GM19324 (cell line): ENCODE results near the gene RTBDN.

ENCODE experiments used
- ATAC-seq: cut with Tn5 transposase; IDR thresholded peaks from one replicate; pipeline ENCODE4 v1.9.1; 2021; ENCODE audit warnings: mild to moderate bottlenecking, moderate library complexity; ENCODE audit not compliant: unreplicated experiment, low FRiP score

The RTBDN gene

DNA sequence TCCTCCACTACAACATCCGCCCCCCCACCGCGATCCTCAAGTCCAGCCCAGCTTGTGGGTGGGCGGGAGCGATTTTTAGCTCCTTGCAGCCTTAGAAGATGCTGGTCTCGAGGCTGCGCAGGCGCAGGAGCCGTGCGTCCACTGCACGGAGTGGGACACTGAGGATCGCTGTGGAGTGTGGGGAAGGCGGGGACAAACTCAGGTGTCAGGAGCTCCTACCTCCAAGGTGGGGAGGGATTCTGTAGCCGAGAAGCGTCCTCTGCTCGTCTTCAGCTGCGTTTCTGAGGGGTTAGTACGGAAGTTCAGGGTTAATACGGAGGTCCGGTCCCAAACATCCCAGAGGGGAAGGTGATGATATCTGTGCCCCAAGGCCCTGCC lies at the start of gene RTBDN:
Gene RTBDN (minus strand): TSS at position 14 of the 378 bp plus-strand sequence. CDS start 4,600 bp downstream, outside the sequence.
- ATAC-seq, result no peak

DNA sequence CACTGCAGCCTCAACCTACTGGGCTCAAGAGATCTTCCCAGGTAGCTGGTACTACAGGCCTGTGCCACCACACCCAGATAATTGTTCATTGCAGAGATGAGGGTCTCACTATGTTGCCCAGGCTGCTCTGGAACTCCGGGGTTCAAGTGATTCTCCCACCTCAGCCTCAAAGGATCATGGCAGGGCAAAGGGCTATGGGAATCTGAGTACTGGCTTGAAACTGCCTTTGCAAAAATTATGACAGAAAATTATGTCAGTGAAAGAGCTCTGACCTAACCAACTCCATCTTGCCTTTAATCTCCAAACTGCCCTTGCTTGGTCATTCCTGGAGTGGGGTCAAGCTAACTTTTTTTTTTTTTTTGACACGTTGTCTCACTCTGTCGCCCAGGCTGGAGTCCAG lies 48.2 kb upstream of the RTBDN start:
- ATAC-seq, result no peak

DNA sequence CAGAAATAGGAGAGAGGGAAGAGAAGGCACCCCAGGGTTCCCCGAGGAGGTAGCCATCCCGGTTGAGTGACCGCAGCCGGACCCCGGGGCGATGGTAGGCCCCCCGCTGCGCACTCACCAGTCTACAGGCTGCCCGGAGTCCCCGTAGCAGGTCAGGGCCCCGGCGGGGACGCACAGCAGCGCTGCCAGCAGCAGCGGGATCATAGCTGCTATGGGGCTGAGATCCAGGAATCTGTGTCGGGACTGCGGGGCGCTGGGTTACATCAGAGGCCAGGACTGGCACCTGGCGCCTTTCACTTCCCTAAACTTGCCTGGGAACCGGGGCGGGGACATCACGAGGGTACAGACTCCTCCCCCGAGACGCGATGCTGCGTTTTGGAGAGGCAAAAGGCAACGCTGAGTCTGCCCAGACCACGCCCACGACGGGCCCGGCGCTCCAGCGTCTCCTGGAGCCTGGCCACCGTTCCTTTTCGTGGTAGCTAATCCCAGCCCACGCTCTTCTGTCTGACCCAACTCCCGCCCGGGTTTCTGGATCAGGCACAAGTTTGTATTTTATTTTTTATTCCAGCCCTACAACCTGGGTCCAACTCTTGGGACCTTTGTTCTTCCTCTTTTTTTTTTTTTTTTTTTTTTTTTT lies 46.9 kb upstream of the RTBDN start, which contains the start of gene DNASE2:
Gene DNASE2 (minus strand): TSS at position 278 of the 637 bp plus-strand sequence. CDS start 74 bp downstream, at position 204.
- peak; percentile 80 for ATAC-seq

- no peak for ATAC-seq
These were observed 46.3 kb upstream of the RTBDN start for GRCh38 chr19:12880551-12881171.

DNA sequence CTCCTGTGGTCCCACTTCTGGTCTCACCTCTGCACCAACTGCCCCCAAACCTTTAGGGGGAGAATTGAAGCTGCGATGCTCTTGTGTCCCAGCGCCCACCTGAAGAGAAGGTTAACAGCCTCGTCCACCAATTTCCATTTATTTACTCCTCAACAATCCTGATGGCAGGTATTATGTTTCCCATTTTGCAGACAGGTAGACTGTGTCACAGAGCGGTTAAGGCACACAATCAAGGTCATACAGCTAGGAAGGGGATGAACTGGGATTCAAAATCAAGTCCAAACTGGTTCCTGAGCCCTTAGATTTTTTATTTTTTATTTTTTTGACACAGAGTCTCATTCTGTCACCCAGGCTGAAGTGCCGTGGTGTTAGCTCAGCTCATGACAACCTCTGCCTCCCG lies 40.7 kb upstream of the RTBDN start:
- no peak for ATAC-seq

DNA sequence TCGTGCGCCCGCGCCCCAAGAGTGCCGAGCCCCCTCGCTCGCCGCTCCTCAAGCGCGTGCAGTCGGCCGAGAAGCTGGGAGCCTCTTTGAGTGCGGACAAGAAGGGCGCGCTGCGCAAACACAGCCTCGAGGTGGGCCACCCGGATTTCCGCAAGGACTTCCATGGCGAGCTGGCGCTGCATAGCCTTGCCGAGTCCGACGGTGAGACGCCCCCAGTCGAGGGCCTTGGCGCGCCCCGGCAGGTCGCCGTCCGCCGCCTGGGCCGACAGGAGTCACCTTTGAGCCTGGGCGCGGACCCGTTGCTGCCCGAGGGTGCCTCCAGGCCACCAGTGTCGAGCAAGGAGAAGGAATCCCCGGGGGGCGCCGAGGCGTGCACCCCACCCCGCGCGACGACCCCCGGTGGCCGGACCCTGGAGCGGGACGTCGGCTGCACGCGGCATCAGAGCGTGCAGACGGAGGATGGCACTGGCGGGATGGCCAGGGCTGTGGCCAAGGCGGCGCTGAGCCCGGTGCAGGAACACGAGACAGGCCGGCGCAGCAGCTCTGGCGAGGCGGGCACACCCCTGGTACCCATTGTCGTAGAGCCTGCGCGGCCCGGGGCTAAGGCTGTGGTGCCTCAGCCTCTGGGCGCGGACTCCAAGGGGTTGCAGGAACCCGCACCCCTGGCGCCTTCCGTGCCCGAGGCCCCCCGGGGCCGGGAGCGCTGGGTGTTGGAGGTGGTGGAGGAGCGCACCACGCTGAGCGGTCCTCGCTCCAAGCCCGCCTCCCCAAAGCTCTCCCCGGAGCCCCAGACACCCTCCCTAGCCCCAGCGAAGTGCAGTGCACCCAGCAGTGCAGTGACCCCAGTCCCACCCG lies 39.7 kb upstream of the RTBDN start:
- ATAC-seq, result no peak

DNA sequence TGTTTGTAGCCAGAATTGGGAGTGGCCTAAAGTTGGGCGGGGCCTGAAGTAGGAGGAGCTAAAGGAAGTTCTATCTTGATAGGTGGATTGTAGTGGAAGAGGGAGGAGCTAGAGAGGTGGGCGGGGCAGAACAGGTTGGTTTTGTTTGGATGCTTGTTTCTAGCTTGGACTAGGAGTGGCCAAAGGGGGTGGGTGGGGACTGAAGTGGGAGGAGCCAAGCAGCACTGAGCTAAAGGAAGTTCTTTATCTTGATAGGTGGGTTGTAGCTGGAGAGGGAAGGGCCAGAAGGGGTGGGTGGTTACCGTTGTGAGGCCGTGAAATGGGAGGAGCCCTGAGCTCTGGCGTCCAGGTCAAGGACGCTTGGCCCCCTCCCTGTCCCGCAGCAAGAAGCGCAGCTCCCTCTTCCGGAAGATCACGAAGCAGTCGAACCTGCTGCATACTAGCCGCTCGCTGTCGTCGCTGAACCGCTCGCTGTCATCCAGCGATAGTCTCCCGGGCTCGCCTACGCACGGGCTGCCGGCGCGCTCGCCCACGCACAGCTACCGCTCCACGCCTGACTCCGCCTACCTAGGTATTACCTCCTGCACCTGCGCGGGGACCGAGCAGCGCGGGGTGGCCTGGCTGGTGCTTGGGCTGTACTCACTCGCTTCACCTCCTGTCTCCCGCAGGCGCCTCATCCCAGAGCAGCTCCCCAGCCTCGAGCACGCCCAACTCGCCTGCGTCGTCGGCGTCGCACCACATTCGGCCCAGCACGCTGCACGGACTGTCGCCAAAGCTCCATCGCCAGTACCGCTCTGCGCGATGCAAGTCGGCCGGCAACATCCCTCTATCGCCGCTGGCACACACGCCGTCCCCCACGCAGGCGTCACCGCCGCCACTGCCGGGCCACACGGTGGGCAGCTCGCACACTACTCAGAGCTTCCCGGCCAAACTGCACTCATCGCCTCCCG lies 38.8 kb upstream of the RTBDN start:
- no peak for ATAC-seq

GRCh38 chr19:12872255-12872654 lies 37.9 kb upstream of the RTBDN start:
- no peak for ATAC-seq

GRCh38 chr19:12871681-12872080 lies 37.3 kb upstream of the RTBDN start:
- ATAC-seq, result no peak

- no peak for ATAC-seq
These were observed 34.2 kb upstream of the RTBDN start for GRCh38 chr19:12868540-12869112.

DNA sequence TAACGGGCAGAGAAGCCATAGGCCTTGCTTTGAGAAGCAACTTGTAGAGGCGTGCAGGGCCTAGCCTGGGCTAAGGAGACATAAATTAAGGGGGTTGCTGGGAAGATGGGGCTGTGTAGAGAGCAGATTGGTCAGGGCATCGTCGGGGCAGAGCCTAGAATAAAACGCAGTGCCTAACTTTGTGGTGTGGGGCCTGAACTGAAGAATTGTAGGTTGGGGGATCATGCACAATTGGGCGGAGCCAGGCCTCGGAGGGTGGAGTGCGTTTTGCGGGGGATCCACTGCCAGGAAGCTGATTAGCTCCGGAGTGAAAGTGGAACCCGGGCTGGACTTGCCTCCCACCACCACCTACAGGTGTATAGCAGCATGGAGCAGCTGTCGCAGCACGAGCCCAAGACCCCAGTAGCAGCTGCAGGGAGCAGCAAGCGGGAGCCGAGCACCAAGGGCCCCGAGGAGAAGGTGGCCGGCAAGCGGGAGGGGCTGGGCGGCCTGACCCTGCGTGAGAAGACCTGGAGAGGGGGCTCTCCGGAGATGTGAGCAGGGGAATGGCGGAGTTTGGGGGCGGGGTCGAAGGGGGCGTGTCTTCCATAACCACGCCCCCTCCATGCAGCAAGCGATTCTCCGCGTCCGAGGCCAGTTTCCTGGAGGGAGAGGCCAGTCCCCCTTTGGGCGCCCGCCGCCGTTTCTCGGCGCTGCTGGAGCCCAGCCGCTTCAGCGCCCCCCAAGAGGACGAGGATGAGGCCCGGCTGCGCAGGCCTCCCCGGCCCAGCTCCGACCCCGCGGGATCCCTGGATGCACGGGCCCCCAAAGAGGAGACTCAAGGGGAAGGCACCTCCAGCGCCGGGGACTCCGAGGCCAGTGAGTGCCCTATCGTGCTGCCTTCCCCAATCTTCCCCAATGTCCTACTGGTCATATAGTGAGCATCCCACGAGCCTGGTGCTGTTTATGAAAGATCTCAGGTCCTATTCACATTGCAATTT lies 33.0 kb upstream of the RTBDN start:
- no peak for ATAC-seq

DNA sequence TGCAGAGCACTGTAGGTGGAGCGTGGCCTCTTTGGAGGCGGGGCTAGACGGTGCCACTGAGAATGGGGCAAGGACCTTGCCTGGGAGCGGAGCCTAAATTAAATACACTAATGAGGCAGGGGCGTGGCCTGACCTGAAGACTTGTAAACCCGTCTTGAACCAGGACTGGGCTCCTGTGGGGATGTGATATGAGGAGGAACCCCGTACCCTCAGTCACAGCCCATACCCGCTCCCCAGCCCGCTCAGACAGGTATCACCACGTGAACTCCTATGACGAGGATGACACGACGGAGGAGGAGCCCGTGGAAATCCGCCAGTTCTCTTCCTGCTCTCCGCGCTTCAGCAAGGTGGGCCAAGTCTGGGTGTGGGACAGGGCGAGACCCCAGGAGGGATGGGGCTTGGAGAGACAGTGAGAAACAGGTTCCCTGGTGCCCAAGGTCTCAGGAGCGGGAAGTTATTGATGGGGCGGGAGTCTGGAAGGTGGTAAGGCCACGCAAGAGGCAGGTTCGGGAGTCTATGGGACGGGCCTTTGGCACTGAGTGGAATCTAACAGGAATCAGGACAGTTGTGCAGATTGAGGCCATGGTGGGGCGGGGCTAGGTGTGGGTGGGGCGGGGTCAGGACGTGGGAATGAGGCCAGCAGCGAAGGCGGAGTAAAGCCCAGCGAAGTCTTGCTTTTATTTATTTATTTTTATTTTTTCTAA lies 32.2 kb upstream of the RTBDN start:
- no peak for ATAC-seq

GRCh38 chr19:12865746-12866415 lies 31.5 kb upstream of the RTBDN start:
- no peak for ATAC-seq

DNA sequence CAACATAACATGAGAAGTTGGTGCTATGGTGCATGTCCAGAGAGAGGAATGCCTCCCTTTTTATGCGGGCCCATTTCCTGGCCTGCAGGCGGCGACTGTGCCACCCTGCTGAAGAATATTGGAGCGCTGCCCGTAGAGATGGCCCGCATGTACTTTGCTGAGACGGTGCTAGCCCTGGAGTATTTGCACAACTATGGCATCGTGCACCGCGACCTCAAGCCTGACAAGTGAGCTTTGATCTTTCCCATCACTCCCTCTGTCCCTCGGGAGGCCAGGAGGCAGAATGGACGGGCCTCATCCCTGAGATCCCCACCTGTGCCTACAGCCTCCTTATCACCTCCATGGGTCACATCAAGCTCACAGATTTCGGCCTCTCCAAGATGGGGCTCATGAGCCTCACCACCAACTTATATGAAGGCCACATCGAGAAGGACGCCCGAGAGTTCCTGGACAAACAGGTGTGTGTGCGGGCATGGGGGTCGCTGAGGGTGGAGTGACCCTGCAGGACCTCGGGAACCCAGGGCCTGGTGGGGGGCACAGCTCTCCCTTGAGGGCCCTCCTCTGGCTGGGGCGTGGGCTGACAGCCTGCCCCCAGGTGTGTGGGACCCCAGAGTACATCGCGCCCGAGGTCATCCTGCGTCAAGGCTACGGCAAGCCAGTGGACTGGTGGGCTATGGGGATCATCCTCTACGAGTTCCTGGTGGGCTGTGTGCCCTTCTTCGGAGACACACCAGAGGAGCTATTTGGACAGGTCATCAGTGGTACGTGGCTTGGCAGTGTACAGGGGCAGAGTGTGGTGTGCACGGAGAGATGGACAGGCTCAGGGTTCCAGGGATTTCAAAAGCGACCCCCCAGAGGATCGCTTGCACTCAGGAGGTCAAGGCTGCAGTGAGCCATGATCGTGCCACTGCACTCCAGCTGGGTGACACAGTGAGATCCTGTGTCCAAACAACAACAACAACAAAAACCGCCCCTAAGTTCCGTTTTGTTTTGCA lies 30.6 kb upstream of the RTBDN start:
- ATAC-seq, result no peak

DNA sequence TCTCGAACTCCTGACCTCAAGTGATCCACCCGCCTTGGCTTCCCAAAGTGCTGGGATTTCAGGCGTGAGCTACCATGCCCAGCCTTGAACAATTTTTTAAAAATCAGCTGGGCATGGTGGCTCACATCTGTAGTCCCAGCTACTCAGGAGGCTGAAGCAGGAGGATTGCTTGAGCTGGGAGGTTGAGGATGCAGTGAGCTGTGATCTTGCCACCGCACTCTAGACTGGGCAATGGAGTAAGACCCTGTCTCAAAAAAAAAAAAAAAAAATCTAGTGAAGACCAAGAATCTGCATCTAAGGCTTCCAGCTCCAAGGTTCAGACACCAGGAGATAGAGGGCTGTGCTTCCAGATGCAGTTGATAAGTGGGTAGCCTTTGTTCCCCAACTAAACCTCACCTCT lies 29.8 kb upstream of the RTBDN start:
- no peak for ATAC-seq

DNA sequence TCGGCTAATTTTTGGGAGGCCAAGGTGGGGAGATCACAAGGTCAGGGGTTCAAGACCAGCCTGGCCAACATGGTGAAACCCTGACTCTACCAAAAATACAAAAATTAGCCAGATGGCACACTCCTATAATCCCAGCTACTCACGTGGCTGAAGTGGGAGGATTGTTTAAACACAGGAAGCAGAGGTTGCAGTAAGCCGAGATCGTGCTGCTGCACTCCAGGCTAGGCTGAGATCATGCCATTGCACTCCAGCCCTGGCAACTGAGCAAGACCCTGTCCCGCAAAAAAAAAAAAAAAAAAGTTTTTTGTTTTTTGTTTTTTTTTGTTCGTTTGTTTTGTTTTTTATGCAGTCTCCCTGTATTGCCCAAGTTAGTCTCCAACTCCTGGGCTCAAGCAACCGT lies 25.2 kb upstream of the RTBDN start:
- no peak for ATAC-seq
